ENCODE measurements around the gene DPF3.

Gene DPF3

GRCh38 chr14:72904840-72905561 is 11.1 kb upstream of the DPF3 start:
- DNase-seq (ENCODE audit: low read depth in 2 of 2) = peak in 1 of 2 donors; percentile 53

DNA sequence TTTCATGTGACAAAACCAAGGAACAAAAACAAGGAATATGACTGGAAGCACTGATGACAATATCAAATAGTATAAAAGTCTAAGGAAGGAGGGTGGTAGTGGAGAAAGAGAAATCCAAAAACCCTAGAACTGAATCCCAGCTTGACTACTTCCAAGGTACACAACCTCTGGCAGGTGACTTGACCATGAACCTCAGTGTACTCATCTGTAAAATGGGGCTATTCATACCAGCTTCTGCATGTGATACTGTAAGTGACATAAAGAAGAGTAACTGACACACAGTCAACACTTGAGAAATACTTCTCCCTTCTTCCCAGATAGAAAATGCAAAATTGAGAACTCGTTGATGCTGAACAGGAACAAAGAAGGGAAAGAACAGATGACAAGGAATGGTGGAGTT is 10.3 kb upstream of the DPF3 start:
- DNase-seq (ENCODE audit: low read depth in 2 of 2) = no peak

DNA sequence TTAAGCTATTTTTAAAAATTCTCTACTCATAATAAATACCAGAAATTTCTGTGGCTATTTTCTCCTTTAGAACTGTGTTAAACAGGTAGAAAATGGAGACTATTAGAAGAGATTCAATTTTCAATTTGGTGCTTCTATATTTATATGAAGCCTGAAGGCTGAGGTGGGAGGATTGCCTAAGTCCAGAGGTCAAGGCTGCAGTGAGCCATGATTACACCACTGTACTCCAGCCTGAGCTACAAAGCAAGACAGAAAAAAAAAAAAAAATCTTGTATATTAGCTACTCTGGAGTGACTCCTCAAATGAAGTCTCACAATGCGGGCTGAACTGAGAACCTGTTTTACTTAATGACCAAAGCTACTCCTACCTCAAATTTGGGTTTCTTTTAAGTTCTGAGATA is 9.8 kb upstream of the DPF3 start:
- no peak for DNase-seq (ENCODE audit: low read depth in 2 of 2)

DNA sequence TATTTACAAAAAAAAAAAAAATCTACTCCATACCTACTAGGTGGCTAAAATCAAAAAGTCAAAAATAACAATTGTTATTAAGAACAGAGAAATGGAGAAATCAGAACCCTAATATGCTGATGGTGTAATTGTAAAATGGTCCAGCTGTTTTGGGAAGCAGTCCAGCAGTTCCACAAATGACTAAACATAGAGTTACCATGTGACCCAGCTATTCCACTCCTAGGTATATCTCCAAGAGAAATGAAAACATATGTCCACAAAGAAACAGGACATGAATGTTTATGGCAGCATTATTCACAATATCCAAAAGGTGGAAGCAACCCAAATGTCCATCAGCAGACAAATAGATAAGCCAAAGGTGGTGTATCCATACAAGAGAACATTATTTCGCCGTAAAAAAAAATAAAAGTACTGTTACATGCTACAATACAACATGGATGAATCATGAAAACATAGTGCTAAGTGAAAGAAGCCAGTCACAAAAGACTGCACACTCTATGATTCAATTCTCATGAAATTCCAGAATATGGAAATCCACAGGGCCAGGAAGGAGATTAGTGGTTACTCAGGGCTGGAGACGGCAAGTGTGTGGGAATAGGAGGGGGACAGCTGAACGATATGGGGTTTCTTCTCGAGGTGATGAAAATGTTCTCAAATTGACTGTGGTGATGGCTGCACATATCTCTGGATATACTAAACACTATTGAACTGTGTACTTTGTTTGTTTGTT is 9.1 kb upstream of the DPF3 start:
- DNase-seq (ENCODE audit: low read depth in 2 of 2) = no peak

- DNase-seq (ENCODE audit: low read depth in 2 of 2) = no peak
Measured at GRCh38 chr14:72901361-72901760, 7.5 kb upstream of the DPF3 start.

DNA sequence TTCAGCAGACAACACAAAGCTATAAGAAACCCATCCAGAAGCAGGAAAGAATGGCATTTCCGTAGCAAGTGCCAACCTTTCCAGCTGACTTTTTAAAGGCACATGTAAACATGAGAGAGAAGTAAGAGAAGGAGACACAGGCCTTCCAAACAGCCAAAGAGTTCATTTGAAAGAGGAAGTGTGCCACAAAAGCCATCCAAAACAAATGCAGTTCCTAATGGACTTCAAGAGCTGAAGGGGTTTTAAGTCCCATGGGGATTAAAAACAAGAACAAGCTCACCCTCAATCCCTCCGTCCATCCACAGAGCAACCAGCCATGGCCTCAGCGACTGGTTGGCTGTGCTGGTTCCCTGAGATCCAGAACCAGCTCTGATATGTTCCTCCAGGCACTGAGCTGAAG is 4.5 kb upstream of the DPF3 start:
- DNase-seq (ENCODE audit: low read depth in 2 of 2) = no peak

DNA sequence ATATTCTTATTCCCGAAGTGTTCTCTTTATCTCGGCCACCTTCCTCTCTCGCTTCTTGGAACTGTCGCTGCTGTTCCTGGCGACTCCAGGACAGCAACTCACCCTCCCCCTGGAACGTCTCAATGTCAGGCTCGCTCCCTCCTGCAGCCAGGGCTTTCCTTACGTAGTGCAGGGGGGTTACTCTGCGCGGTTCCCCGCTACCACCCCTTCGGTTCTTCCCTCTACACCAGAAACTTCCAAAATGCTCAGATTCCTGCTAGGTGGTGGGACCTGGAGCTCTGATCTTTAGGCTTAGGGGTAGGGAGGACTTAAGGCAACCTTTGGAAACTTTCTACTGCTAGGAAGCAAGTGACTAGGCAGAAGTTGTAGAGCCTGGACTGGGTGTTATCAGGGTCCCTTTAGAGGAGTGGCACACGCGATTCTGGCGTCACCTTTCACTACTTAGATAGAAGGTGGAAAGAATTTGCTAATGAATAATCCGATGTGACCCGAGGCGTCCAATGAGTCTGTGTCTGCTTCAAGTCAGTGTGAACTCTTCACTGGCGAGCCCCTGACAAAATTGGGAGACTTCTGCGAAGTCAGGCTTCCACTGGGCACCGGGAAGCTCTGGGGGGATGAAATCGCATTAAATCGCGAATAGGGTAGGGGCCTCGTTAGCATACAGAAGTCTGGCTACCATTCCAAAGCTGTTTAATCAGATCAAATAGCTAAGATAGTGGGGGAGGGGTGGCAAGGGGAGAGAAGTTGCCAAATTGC is 900 bp upstream of the DPF3 start:
- no peak for DNase-seq (ENCODE audit: low read depth in 2 of 2)

- no peak for DNase-seq (ENCODE audit: low read depth in 2 of 2)
Measured at GRCh38 chr14:72894323-72894622, 372 bp upstream of the DPF3 start.

GRCh38 chr14:72892879-72893635 is 844 bp downstream of the DPF3 start:
- peak in 1 of 2 donors; percentile 29 for DNase-seq (ENCODE audit: low read depth in 2 of 2)

GRCh38 chr14:72892103-72892878 is 1.6 kb downstream of the DPF3 start:
- peak in 1 of 2 donors; percentile 10 for DNase-seq (ENCODE audit: low read depth in 2 of 2)

DNA sequence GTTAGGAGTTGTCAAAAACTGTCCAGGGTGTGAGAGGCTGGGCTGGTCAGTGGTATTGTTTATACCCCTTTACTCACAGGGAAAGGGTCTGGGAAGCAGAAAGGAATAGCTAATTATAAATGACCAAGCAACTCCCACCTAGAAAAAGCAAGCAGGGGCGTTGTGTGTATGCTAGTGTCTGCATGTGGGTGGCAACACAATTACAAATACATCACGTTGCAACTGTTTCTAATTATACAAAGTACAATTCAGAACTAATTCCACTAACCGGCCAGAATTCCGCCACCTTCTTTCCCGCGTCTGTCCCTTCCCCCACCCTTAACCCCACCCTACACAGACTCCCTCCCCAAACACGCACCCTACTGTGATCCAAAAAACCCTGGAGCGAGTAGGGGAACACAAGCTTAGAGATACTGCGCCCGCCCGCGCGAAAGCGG is 2.2 kb downstream of the DPF3 start:
- DNase-seq (ENCODE audit: low read depth in 2 of 2) = no peak

GRCh38 chr14:72889366-72889765 is 4.5 kb downstream of the DPF3 start:
- no peak for DNase-seq (ENCODE audit: low read depth in 2 of 2)

DNA sequence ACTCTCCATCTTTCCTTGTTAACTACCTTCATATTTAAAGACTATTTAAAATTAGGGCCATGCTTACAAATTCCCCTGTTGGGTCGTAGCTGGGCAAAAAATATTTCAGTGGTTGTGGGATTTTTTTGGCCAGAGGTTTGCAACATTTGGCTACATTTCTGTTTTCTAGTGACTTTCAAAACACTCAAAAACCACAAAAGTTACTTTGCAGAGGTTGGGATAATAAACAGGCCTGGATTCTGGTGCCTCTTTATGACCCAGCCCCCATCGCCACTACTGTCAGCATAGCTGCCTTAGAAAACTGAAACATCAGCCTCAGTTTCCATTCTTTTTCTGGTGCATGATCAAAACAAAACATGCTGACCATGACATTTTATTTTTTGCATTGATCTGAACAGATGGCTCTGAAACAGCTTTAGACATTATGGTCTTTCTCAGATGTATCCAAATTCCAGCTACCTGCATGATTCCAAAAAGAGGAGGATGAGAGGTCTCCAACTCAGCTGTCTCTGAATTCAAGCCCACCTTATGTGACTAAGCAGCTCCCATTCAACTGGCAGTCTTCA is 5.2 kb downstream of the DPF3 start:
- DNase-seq (ENCODE audit: low read depth in 2 of 2) = no peak

GRCh38 chr14:72888192-72888591 is 5.7 kb downstream of the DPF3 start:
- DNase-seq (ENCODE audit: low read depth in 2 of 2) = no peak

- DNase-seq (ENCODE audit: low read depth in 2 of 2) = no peak
Measured at GRCh38 chr14:72887514-72887913, 6.4 kb downstream of the DPF3 start.

GRCh38 chr14:72884386-72884785 is 9.5 kb downstream of the DPF3 start:
- DNase-seq (ENCODE audit: low read depth in 2 of 2) = no peak

DNA sequence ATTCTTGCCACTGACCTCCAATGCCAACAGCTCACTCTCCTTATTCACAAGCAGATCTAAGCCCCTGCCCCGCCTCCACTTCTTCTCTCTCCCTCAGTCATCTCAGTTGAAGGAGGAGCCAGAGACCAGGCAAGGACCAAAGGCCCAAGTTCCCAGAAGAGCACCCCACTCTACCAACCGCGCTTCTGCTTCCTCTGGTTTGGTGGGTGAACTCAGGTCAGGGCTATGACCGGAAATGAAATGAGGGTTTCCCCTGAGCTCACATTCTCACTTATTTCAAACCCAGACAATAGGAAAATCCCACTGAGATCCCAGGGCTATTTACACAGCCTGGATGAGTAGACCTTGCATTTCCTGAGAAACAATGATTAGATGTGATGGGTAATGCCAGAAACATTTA is 9.9 kb downstream of the DPF3 start:
- DNase-seq (ENCODE audit: low read depth in 2 of 2) = no peak

DNA sequence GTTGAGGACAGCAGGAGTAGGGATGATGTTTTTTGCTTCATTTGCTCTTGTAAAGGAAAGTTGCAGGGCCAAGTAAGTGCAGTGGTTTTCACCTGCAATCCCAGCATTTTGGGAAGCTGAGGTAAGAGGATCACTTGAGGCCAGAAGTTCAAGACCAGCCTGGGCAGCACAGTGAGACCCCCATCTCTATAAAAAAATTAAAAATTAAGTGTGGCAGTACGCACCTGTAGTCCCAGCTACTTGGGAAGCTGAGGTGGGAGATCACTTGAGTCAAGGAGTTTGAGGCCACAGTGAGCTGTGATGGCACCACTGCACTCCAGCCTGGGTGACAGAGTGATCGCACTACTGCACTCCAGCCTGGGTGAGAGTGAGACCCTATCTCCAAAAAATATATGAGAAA is 10.8 kb downstream of the DPF3 start:
- DNase-seq (ENCODE audit: low read depth in 2 of 2) = no peak

- no peak for DNase-seq (ENCODE audit: low read depth in 2 of 2)
Measured at GRCh38 chr14:72882463-72882862, 11.4 kb downstream of the DPF3 start.

DNA sequence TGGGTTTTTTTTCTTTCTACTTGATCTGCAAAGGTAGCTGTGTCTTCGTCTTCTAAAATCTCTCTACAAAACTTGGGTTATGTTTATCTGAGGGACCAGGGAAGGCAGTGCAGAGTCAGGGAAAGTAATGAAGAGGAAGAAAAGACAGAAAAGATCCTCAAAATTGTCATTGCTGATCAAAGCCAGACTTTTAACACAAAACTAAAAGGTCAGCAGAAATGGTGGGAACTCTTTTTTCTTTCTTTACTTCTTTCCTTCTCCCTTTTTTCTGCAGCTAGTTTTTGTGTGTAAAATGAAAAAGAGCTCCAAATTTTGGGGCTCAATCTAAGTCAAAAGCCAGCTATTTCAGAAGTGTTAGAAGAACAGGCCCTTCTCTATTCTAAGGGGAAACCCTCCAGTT is 11.9 kb downstream of the DPF3 start:
- no peak for DNase-seq (ENCODE audit: low read depth in 2 of 2)

DNA sequence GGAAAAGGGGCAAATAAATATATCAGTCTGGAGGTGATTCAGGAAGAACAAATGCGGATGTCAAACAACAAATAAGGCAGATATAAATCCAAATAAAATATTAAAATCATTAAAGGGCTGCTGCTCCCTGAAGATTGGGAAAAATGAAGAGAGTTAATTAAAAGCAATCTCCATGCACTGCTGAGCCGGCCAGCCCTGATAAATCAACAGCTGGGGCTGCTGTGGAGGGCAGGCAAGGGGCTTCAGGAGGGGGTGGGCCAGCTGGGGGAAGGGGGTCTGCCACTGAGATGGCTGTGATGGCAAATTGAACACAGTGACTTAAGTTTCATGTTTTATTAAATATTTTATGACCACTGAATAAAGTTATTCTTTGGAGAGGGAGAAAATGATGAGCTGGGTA is 12.4 kb downstream of the DPF3 start:
- no peak for DNase-seq (ENCODE audit: low read depth in 2 of 2)

All from stimulated activated CD8-positive, alpha-beta memory T cell treated with anti-CD3 and anti-CD28 coated beads, Interleukin-7, amount 100 ng/mL, for 4 hours (primary cell).